Adipocyte (in vitro differentiated cells): ENCODE measurements around the gene SGTB.
"Not testable (repeated sequence)": the region's sequence is repeated elsewhere in the genome, so short reads cannot be mapped to it uniquely, and the experiment has no call there.

Experiments
- DNase-seq: peaks from one replicate; pipeline ENCODE4 v3.0.0-alpha.2; 2015; ENCODE audit warnings: low read depth
- H3K27me3 ChIP-seq: replicated peaks from 2 replicates; pipeline ENCODE4 v1.7.0; 2013; ENCODE audit warnings: mild to moderate bottlenecking, low read length, moderate library complexity; ENCODE audit not compliant: control insufficient read depth, insufficient read depth
- H3K36me3 ChIP-seq: 2 replicates; pipeline ENCODE4 v1.7.0; 2013; ENCODE audit warnings: low read length, mild to moderate bottlenecking, moderate library complexity; ENCODE audit not compliant: control insufficient read depth, insufficient read depth, severe bottlenecking
- H3K4me1 ChIP-seq: 2 replicates; pipeline ENCODE4 v1.7.0; 2013; ENCODE audit warnings: mild to moderate bottlenecking, low read length, moderate library complexity; ENCODE audit not compliant: control insufficient read depth, insufficient read depth
- H3K4me3 ChIP-seq: 2 replicates; pipeline ENCODE4 v1.7.0; 2013; ENCODE audit warnings: mild to moderate bottlenecking, low read length, moderate library complexity
- H3K9ac ChIP-seq: 2 replicates; pipeline ENCODE4 v1.7.0; 2013; ENCODE audit warnings: mild to moderate bottlenecking, low read length, moderate library complexity
- H3K9me3 ChIP-seq: 2 replicates; pipeline ENCODE4 v1.7.0; 2013; ENCODE audit warnings: mild to moderate bottlenecking, low read length, moderate library complexity; ENCODE audit not compliant: control insufficient read depth

SGTB gene

DNA sequence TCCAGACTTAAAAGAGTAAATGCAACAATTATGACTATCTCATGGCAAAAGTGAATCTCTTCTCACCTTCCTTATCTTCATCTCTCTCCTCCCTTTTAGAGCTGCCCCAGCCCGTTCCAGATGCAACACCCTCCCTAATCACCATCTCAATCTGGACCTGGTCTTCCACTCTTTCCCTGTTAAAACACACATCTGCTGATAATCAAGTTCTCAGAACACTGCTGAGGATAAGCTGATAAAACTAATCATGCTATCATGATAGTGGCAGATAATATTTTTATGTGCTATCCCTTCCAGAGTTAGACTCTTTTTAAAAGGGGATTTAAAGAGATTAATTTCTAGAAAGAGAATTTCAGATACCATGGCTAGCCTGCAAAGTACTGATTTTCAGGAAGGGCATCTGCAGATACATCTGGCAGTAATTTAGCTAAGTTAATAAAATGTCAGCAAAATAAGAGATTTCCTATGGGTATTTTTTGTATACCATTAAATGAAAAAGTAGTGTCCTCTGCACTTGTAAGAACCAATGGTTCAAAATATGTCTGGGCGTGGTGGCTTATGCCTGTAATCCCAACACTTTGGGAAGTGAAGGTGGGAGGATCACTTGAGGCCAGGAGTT lies 17.2 kb downstream of the SGTB start:
- H3K4me3 ChIP-seq: no peak overlapping the region
- no peaks in the 10 kb centered on the region for H3K27me3 ChIP-seq
- no peak overlapping the region for H3K9ac ChIP-seq
- H3K9me3 ChIP-seq: no peaks in the 10 kb centered on the region
- H3K36me3 ChIP-seq: peaks cover 10% of the 10 kb centered on the region
- no peak for DNase-seq
- peaks cover 8% of the 10 kb centered on the region for H3K4me1 ChIP-seq

DNA sequence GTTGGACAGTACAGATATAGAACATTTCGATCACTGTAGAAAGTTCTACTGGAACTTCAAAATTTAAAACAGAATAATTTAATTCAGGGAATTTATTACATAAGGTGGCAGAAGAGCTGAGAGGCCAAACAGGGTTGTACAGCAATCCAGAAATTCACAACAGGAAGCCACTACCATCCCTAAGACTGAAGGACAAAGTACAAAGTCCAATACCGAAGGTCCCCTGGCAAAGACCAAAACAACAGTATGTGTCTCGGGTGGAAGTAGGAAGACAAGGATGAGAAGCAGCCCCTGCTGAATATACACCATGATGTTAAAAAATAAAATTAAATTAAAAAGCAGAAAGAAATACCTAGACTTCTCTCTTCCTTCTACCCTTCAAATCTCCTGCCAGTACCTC lies 19.9 kb downstream of the SGTB start:
- Histone ChIP-seq H3K27me3 (no peaks in the 10 kb centered on the region), H3K36me3 (peaks cover 19% of the 10 kb centered on the region), H3K9ac (no peak overlapping the region), H3K4me1 (peaks cover 5% of the 10 kb centered on the region), H3K4me3 (no peak overlapping the region), H3K9me3 (no peaks in the 10 kb centered on the region)
- DNase-seq: no peak

DNA sequence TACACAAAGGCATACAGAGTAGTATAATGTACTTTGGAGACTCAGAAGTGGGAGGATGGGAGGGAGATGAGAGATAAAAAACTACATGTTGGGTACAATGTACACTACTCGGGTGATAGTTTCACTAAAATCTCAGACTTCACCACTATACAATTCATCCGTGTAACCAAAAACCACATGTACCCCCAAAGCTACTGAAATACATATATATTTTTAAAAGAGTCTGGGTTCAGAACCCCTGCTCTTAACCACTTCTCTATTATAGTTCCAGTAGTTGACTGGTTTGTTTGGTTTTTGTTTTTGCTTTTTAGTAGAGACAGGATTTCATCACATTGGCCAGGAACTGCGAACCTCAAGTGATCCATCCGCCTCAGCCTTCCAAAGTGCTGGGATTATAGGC lies 22.6 kb downstream of the SGTB start:
- H3K9me3 ChIP-seq: no peaks in the 10 kb centered on the region
- peaks cover 8% of the 10 kb centered on the region for H3K4me1 ChIP-seq
- H3K9ac ChIP-seq: no peak overlapping the region
- no peak for DNase-seq
- peaks cover 24% of the 10 kb centered on the region for H3K36me3 ChIP-seq
- H3K27me3 ChIP-seq: no peaks in the 10 kb centered on the region
- no peak overlapping the region for H3K4me3 ChIP-seq

DNA sequence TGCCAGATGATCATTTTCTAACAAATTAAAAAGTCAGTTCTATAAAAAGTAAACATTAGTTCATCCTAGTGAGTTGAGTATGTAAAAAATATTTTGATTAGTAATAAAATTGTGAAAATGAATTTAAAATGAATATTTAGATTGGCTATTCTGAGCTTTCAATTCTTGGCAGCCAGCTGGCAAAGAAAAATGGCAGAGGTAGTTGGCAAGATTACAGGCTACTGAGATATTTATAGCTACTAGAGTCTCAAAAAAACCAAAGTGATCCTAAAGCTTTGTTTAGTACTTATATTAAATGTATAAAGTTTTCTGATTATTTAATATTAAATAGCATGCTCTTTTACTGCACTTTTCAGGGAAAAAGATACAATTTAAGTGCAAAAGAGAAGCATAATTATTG lies 25.0 kb downstream of the SGTB start:
- peak; percentile 26 for DNase-seq
- Histone ChIP-seq H3K9ac (no peak overlapping the region), H3K4me1 (peaks cover 8% of the 10 kb centered on the region), H3K27me3 (no peaks in the 10 kb centered on the region), H3K4me3 (no peak overlapping the region), H3K9me3 (no peaks in the 10 kb centered on the region), H3K36me3 (peaks cover 17% of the 10 kb centered on the region)

DNA sequence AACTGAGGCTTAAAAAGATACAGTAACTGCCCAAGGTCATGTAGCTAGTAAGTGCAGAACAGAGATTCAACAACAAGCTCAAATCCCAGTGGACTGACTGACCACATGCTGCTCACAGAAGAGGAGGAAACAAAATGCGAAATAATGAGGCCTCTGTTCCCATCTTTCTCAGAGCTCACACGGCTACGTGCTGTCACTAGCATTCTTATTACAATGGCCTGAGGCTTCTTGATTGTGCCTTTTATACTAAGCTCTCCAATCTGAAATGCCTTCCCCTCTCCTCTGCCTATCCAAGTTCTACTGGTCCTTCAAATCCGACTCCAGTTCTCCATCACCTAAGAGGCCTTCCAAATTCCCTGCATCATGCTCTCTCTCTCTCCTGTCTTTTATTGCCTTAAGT lies 26.0 kb downstream of the SGTB start:
- H3K36me3 ChIP-seq: peaks cover 17% of the 10 kb centered on the region
- DNase-seq: no peak
- H3K27me3 ChIP-seq: no peaks in the 10 kb centered on the region
- H3K9ac ChIP-seq: no peak overlapping the region
- no peak overlapping the region for H3K4me3 ChIP-seq
- peaks cover 8% of the 10 kb centered on the region for H3K4me1 ChIP-seq
- H3K9me3 ChIP-seq: no peaks in the 10 kb centered on the region

DNA sequence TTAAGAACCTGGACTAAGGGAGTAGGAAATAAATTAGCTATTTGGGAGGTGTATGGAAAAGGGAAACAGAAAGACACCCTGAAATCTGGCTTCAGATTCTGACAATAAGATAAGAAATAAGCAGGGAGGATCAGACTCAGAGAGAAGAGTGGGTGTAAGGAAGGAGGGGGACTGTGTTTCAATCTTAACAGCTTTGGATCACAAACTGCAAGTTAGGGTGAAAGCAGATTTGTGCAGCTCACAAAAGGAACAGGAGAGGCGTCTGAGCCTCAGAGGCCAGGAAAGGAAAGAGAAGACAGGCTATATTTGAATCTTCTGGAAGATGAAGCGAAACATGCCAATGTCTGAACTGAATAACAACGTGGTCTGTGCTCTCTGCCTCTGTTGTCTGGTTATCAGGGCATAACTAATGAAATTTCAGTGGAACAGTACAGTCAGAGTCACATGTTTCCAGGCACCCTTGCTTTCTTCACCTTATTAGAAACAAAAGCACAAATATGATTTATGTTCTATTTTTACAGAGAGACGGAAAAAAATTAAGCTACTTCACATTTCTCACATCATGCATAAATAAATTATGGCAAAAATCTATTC lies 26.6 kb downstream of the SGTB start:
- Histone ChIP-seq H3K4me1 (peaks cover 8% of the 10 kb centered on the region), H3K9ac (no peak overlapping the region), H3K27me3 (no peaks in the 10 kb centered on the region), H3K36me3 (peaks cover 18% of the 10 kb centered on the region), H3K9me3 (no peaks in the 10 kb centered on the region), H3K4me3 (no peak overlapping the region)
- no peak for DNase-seq

- H3K36me3 ChIP-seq: peaks cover 12% of the 10 kb centered on the region
- no peak for DNase-seq
- no peaks in the 10 kb centered on the region for H3K9me3 ChIP-seq
- no peaks in the 10 kb centered on the region for H3K27me3 ChIP-seq
- H3K4me3 ChIP-seq: no peak overlapping the region
- no peak overlapping the region for H3K9ac ChIP-seq
- H3K4me1 ChIP-seq: peaks cover 8% of the 10 kb centered on the region
These were observed 28.8 kb downstream of the SGTB start for GRCh38 chr5:65693121-65693520.

GRCh38 chr5:65682148-65682547 lies 39.8 kb downstream of the SGTB start:
- no peak for DNase-seq
- H3K4me3 ChIP-seq: no peak overlapping the region
- H3K36me3 ChIP-seq: peaks cover 25% of the 10 kb centered on the region
- H3K9me3 ChIP-seq: no peaks in the 10 kb centered on the region
- H3K27me3 ChIP-seq: no peaks in the 10 kb centered on the region
- H3K4me1 ChIP-seq: peaks cover 3% of the 10 kb centered on the region
- no peak overlapping the region for H3K9ac ChIP-seq

GRCh38 chr5:65676056-65676455 lies 45.9 kb downstream of the SGTB start:
- not testable (repeated sequence) for H3K27me3 ChIP-seq, DNase-seq, H3K9me3 ChIP-seq, H3K4me1 ChIP-seq, H3K4me3 ChIP-seq, H3K9ac ChIP-seq
- peaks cover 20% of the 10 kb centered on the region for H3K36me3 ChIP-seq

- peaks cover 24% of the 10 kb centered on the region for H3K36me3 ChIP-seq
- H3K9me3 ChIP-seq: no peaks in the 10 kb centered on the region
- H3K9ac ChIP-seq: no peak overlapping the region
- H3K4me3 ChIP-seq: no peak overlapping the region
- no peaks in the 10 kb centered on the region for H3K27me3 ChIP-seq
- peak; percentile 3 for DNase-seq
- H3K4me1 ChIP-seq: no peaks in the 10 kb centered on the region
These were observed 47.2 kb downstream of the SGTB start for GRCh38 chr5:65674749-65675148.

DNA sequence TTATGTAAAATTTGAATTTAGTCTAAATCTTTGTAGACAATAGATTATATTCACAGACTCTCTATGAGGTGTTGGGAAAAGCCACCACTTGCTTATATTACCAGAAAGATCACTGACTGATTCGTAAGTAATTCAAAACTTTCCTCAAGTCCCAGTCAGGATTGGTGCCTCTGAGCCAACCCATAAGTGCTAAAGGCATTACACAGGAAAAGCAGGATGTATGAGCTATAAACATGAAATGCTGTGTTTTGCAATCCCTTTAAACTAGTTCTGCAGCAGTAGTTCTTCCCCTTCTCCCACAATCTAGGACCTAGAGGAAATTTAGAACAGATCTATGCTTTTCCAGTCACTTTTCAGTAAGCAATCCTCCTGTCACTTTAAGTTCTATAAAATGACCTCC lies 49.1 kb downstream of the SGTB start:
- no peak overlapping the region for H3K4me3 ChIP-seq
- no peak overlapping the region for H3K9ac ChIP-seq
- peaks cover 29% of the 10 kb centered on the region for H3K36me3 ChIP-seq
- DNase-seq: peak; percentile 62
- H3K4me1 ChIP-seq: no peaks in the 10 kb centered on the region
- no peaks in the 10 kb centered on the region for H3K27me3 ChIP-seq
- H3K9me3 ChIP-seq: no peaks in the 10 kb centered on the region

- Histone ChIP-seq H3K4me3 (no peak overlapping the region), H3K4me1 (no peaks in the 10 kb centered on the region), H3K36me3 (peaks cover 60% of the 10 kb centered on the region), H3K27me3 (no peaks in the 10 kb centered on the region), H3K9ac (no peak overlapping the region), H3K9me3 (no peaks in the 10 kb centered on the region)
- DNase-seq: no peak
These were observed 53.2 kb downstream of the SGTB start for GRCh38 chr5:65668696-65669095.
